Natural killer cell (primary cell): ENCODE results near the gene LAPTM5. TPM values are rescaled to one million over a fixed set of nuclear protein-coding genes. Genes with fewer than 3 reads are reported as not detected.
A peak's percentile ranks its signal among the peaks of the same experiment; 100 is the strongest.

Source experiments
- ATAC-seq, 3 donors: fragments of 150-1000 bp in 2 of 3; fragments of 200-7000 bp in 1 of 3; cut with Tn5 transposase; 1 replicate in 1 of 3; 2 replicates in 2 of 3; pipeline ENCODE4 v1.10.0; 2021; ENCODE audit warnings: mild to moderate bottlenecking in 2 of 3, moderate library complexity in 2 of 3
- DNase-seq, 2 donors: peaks; one replicate each; pipeline versions ENCODE4 v3.0.0 to v3.0.0-alpha.2; 2013 to 2021; ENCODE audit warnings: mixed read lengths in 1 of 2
- H3K27ac ChIP-seq: one replicate; pipeline ENCODE4 v1.5.1; 2013; ENCODE audit warnings: mild to moderate bottlenecking, low read length
- H3K27me3 ChIP-seq: one replicate; pipeline ENCODE4 v1.6.1; 2013; ENCODE audit warnings: low read length; ENCODE audit not compliant: control insufficient read depth, insufficient read depth
- H3K36me3 ChIP-seq: one replicate; pipeline ENCODE4 v1.6.1; 2013; ENCODE audit warnings: low read length; ENCODE audit not compliant: control insufficient read depth, insufficient read depth
- H3K4me1 ChIP-seq: one replicate; pipeline ENCODE4 v1.6.1; 2013; ENCODE audit warnings: low read length; ENCODE audit not compliant: control insufficient read depth, insufficient read depth
- H3K4me3 ChIP-seq: one replicate; pipeline ENCODE4 v1.5.1; 2013; ENCODE audit warnings: low read length
- H3K9me3 ChIP-seq: one replicate; pipeline ENCODE4 v1.6.1; 2013; ENCODE audit warnings: low read length; ENCODE audit not compliant: control insufficient read depth, insufficient read depth
- H3K27ac Mint-ChIP-seq, 2 donors: one replicate each; pipeline ENCODE4 v1.8.0; 2022; ENCODE audit warnings: mild to moderate bottlenecking in 2 of 2, mixed read lengths in 2 of 2, moderate library complexity in 1 of 2
- H3K27me3 Mint-ChIP-seq, 2 donors: one replicate each; pipeline ENCODE4 v1.8.0; 2022; ENCODE audit warnings: low read depth in 2 of 2, mixed read lengths in 2 of 2
- H3K36me3 Mint-ChIP-seq: one replicate; pipeline ENCODE4 v1.8.0; 2022; ENCODE audit warnings: mixed read lengths
- H3K4me1 Mint-ChIP-seq, 2 donors: one replicate each; pipeline ENCODE4 v1.8.0; 2022; ENCODE audit warnings: mixed read lengths in 2 of 2
- H3K4me3 Mint-ChIP-seq: one replicate; pipeline ENCODE4 v1.8.0; 2022; ENCODE audit warnings: mild to moderate bottlenecking, moderate library complexity, mixed read lengths
- H3K9me3 Mint-ChIP-seq, 2 donors: one replicate each; pipeline ENCODE4 v1.8.0; 2022; ENCODE audit warnings: mixed read lengths in 2 of 2
- WGBS: methylation state at CpG from one replicate; pipeline ENCODE4 v1.1.7; 2013; ENCODE audit warnings: missing lambda C conversion rate; ENCODE audit not compliant: insufficient coverage; 5-methylcytosine and 5-hydroxymethylcytosine counted together
- intact Hi-C: fragments of 100-400 bp; cut with micrococcal nuclease; formaldehyde crosslinking; loops from one replicate; pipeline ENCODE4 v1.14.2; 2022
- total RNA-seq, 4 donors: library from RNA; stranded (reverse); fragments of 120-200 nt in 1 of 4; gene quantifications; one replicate each; pipeline versions ENCODE4 v1.2.3 to v1.2.4, GENCODE V29; 2013 to 2022
- TF ChIP-seq, protein P1 (sequence below): fragments of 200-600 bp; IDR thresholded peaks from one replicate; pipeline ENCODE4 v1.8.0; 2022; ENCODE audit warnings: antibody characterized with exemption

LAPTM5 gene
- total RNA-seq, 3 donors from 2014 or later (not counting 1 experiment from before 2014, with no cell fraction given): 520 to 674 (median 533) TPM

- Histone ChIP-seq H3K27me3 (no peaks in the 10 kb centered on the region), H3K4me3 (no peak overlapping the region), H3K4me1 (peaks cover 44% of the 10 kb centered on the region), H3K36me3 (no peaks in the 10 kb centered on the region), H3K27ac (no peak overlapping the region), H3K9me3 (no peaks in the 10 kb centered on the region)
- H3K36me3 Mint-ChIP-seq: no peaks in the 10 kb centered on the region
- DNase-seq (no peak), ATAC-seq (no peak)
- no peak overlapping the region for H3K27ac Mint-ChIP-seq
- peaks cover 16 to 30% of the 10 kb centered on the region in 2 donors for H3K4me1 Mint-ChIP-seq
- TF ChIP-seq, protein P1, sequence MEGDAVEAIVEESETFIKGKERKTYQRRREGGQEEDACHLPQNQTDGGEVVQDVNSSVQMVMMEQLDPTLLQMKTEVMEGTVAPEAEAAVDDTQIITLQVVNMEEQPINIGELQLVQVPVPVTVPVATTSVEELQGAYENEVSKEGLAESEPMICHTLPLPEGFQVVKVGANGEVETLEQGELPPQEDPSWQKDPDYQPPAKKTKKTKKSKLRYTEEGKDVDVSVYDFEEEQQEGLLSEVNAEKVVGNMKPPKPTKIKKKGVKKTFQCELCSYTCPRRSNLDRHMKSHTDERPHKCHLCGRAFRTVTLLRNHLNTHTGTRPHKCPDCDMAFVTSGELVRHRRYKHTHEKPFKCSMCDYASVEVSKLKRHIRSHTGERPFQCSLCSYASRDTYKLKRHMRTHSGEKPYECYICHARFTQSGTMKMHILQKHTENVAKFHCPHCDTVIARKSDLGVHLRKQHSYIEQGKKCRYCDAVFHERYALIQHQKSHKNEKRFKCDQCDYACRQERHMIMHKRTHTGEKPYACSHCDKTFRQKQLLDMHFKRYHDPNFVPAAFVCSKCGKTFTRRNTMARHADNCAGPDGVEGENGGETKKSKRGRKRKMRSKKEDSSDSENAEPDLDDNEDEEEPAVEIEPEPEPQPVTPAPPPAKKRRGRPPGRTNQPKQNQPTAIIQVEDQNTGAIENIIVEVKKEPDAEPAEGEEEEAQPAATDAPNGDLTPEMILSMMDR: no peak
- 85% methylated on average over 10 of the region's 10 CpGs for WGBS
- H3K4me3 Mint-ChIP-seq: no peak overlapping the region
- no peaks in the 10 kb centered on the region for H3K9me3 Mint-ChIP-seq
- intact Hi-C loops: no loop called here
- H3K27me3 Mint-ChIP-seq: no peaks in the 10 kb centered on the region
These were observed 6.2 kb upstream of the LAPTM5 start for GRCh38 chr1:30763651-30764248.

DNA sequence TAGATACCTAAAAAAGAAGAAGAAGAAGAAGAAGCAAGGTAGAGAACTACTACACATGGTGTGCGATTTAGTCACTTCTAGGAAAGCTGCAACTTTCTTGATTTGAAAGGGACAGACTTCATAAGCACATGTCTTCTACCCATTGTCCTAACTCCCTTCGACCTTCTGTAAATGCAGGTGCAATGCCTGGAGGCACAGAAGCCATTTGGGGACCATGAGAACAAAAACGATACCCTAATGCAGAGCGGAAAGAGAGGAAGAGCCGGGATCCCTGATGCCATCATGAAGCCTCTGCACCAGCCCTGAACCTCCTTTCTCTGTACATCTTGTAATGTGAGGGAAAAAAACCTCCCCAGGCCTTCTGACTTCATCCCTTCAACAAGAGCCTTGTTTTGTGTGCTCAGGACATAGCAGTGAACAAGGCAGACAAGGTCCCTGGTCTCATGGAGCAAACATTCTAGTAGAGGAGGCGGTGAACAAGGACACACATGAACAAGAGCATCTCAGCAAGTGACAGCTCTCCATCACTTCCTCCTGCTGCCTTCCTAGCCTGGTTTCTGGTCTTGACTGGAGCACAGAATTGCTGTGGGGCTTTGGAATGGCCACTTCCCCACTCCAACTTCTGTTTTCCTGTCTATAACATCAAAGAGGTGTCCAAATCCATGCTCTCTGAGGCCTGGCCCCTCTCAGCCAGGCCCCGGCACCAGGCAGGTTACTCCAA is 5.5 kb upstream of the LAPTM5 start:
- Histone ChIP-seq H3K9me3 (no peaks in the 10 kb centered on the region), H3K4me3 (no peak overlapping the region), H3K27ac (no peak overlapping the region), H3K4me1 (peaks cover 50% of the 10 kb centered on the region), H3K27me3 (no peaks in the 10 kb centered on the region), H3K36me3 (no peaks in the 10 kb centered on the region)
- H3K9me3 Mint-ChIP-seq: no peaks in the 10 kb centered on the region
- ATAC-seq: no peak
- H3K4me3 Mint-ChIP-seq: no peak overlapping the region
- no peak for DNase-seq
- H3K27ac Mint-ChIP-seq: no peak overlapping the region
- TF ChIP-seq, protein P1: no peak
- H3K36me3 Mint-ChIP-seq: no peaks in the 10 kb centered on the region
- 97% methylated on average over 6 of the region's 7 CpGs for WGBS
- peaks cover 21 to 36% of the 10 kb centered on the region in 2 donors for H3K4me1 Mint-ChIP-seq
- intact Hi-C loops: no loop called here
- H3K27me3 Mint-ChIP-seq: no peaks in the 10 kb centered on the region

GRCh38 chr1:30762152-30762929 is 4.8 kb upstream of the LAPTM5 start:
- no peak overlapping the region for H3K4me3 ChIP-seq
- H3K27me3 ChIP-seq: no peaks in the 10 kb centered on the region
- TF ChIP-seq, protein P1: no peak
- H3K4me1 ChIP-seq: peaks cover 55% of the 10 kb centered on the region
- Mint-ChIP-seq H3K9me3 (no peaks in the 10 kb centered on the region), H3K36me3 (no peaks in the 10 kb centered on the region), H3K27me3 (no peaks in the 10 kb centered on the region), H3K27ac (peak overlapping the region in 1 of 2 donors; percentile 16), H3K4me3 (no peak overlapping the region), H3K4me1 (peaks cover 27 to 44% of the 10 kb centered on the region in 2 donors)
- no peaks in the 10 kb centered on the region for H3K9me3 ChIP-seq
- no peaks in the 10 kb centered on the region for H3K36me3 ChIP-seq
- WGBS: 84% methylated on average over 6 of the region's 6 CpGs
- DNase-seq: peak in 1 of 2 donors; percentile 57
- no peak for ATAC-seq
- intact Hi-C loops: no loop called here
- peak overlapping the region; percentile 45 for H3K27ac ChIP-seq
